ENCODE results near the gene H2BK1.

Gene H2BK1

GRCh38 chr7:151241755-151242096 is 31.4 kb upstream of the H2BK1 start:
- TF ChIP-seq CTCF (IDR thresholded peaks at IDR 0.05; ENCODE audit: low read depth, low read length, missing control alignments): no peak
- no peak overlapping the region for H3K4me3 ChIP-seq (ENCODE audit: low read depth, low read length)
- DNase-seq (ENCODE audit: low read depth): no peak

- TF ChIP-seq CTCF (IDR thresholded peaks at IDR 0.05; ENCODE audit: low read depth, low read length, missing control alignments): no peak
- no peak overlapping the region for H3K4me3 ChIP-seq (ENCODE audit: low read depth, low read length)
- DNase-seq (ENCODE audit: low read depth): no peak
These were observed 30.9 kb upstream of the H2BK1 start for GRCh38 chr7:151240942-151241754.

GRCh38 chr7:151240536-151240935 is 30.2 kb upstream of the H2BK1 start:
- DNase-seq (ENCODE audit: low read depth): no peak
- no peak for TF ChIP-seq CTCF (IDR thresholded peaks at IDR 0.05; ENCODE audit: low read depth, low read length, missing control alignments)
- H3K4me3 ChIP-seq (ENCODE audit: low read depth, low read length): no peak overlapping the region

- no peak for TF ChIP-seq CTCF (IDR thresholded peaks at IDR 0.05; ENCODE audit: low read depth, low read length, missing control alignments)
- no peak for DNase-seq (ENCODE audit: low read depth)
- H3K4me3 ChIP-seq (ENCODE audit: low read depth, low read length): no peak overlapping the region
These were observed 29.7 kb upstream of the H2BK1 start for GRCh38 chr7:151239837-151240459.

- no peak for TF ChIP-seq CTCF (IDR thresholded peaks at IDR 0.05; ENCODE audit: low read depth, low read length, missing control alignments)
- H3K4me3 ChIP-seq (ENCODE audit: low read depth, low read length): no peak overlapping the region
- DNase-seq (ENCODE audit: low read depth): no peak
These were observed 28.9 kb upstream of the H2BK1 start for GRCh38 chr7:151238924-151239836.

GRCh38 chr7:151238190-151238810 is 28.0 kb upstream of the H2BK1 start:
- H3K4me3 ChIP-seq (ENCODE audit: low read depth, low read length): no peak overlapping the region
- DNase-seq (ENCODE audit: low read depth): no peak

More at GRCh38 chr7:151238190-151238810, 28.0 kb upstream of the H2BK1 start:
- TF ChIP-seq CTCF (IDR thresholded peaks at IDR 0.05; ENCODE audit: low read depth, low read length, missing control alignments): no peak
